Heart right ventricle (tissue), 16 donors: ENCODE data around the gene RMI2. TPM values are rescaled to one million over a fixed set of nuclear protein-coding genes. Genes with fewer than 3 reads are reported as not detected.
A peak's percentile ranks its signal among the peaks of the same experiment; 100 is the strongest.

Experiments used
- ATAC-seq, 8 donors: fragments of 200-7000 bp; cut with Tn5 transposase; one replicate each; pipeline ENCODE4 v1.9.1; 2020; ENCODE audit warnings: mild to moderate bottlenecking in 8 of 8, moderate library complexity in 8 of 8, moderate number of reproducible peaks in 1 of 8
- DNase-seq, 2 donors: peaks; one replicate each; pipeline ENCODE4 v3.0.0-alpha.2; 2020
- H3K27ac ChIP-seq, 10 donors: fragments of 200-600 bp; sonication (generic) in 2 of 10; one replicate each; pipeline versions ENCODE4 v1.5.0 to v1.8.0; 2020 to 2022; ENCODE audit warnings: mild to moderate bottlenecking in 3 of 10
- H3K27me3 ChIP-seq, 7 donors: fragments of 200-600 bp; one replicate each; pipeline ENCODE4 v1.8.0; 2021 to 2022; ENCODE audit warnings: mild to moderate bottlenecking in 2 of 7
- H3K36me3 ChIP-seq, 9 donors: fragments of 200-600 bp; sonication (generic) in 1 of 9; one replicate each; pipeline versions ENCODE4 v1.5.0 to v1.8.0; 2020 to 2022; ENCODE audit warnings: mild to moderate bottlenecking in 2 of 9
- H3K4me1 ChIP-seq, 9 donors: fragments of 200-600 bp; sonication (generic) in 1 of 9; one replicate each; pipeline versions ENCODE4 v1.5.0 to v1.8.0; 2020 to 2022; ENCODE audit warnings: mild to moderate bottlenecking in 4 of 9
- H3K4me3 ChIP-seq, 10 donors: fragments of 200-600 bp; sonication (generic) in 2 of 10; one replicate each; pipeline versions ENCODE4 v1.5.0 to v1.8.0; 2020 to 2022; ENCODE audit warnings: mild to moderate bottlenecking in 7 of 10, moderate library complexity in 2 of 10
- H3K9me3 ChIP-seq, 11 donors: fragments of 200-600 bp in 10 of 11; sonication (generic) in 2 of 11; one replicate each; pipeline versions ENCODE4 v1.5.0 to v1.8.0; 2013 to 2022; ENCODE audit warnings: mild to moderate bottlenecking in 2 of 11, control low read depth in 1 of 11, moderate library complexity in 1 of 11
- CTCF ChIP-seq, 9 donors: fragments of 200-600 bp; sonication (generic) in 2 of 9; IDR thresholded peaks; one replicate each; pipeline versions ENCODE4 v1.5.0 to v1.8.0; 2021 to 2022; ENCODE audit warnings: antibody characterized with exemption in 9 of 9, mild to moderate bottlenecking in 5 of 9, moderate library complexity in 1 of 9
- WGBS, 2 donors: extraction: QIAGEN DNeasy Blood & Tissue Kit; methylation state at CpG; one replicate each; pipeline ENCODE4 v1.1.7; 2013; ENCODE audit warnings: inconsistent platforms in 1 of 2; 5-methylcytosine and 5-hydroxymethylcytosine counted together
- intact Hi-C, 10 donors: fragments of 100-400 bp; cut with DNase I; formaldehyde crosslinking; loops; one replicate each; pipeline versions ENCODE4 v1.11.1 to v1.14.2; 2022
- polyA plus RNA-seq, 2 donors: library from polyadenylated mRNA; stranded (reverse); fragments of 200-250 nt; gene quantifications; one replicate each; pipeline ENCODE4 v1.2.3, GENCODE V29; 2013
- total RNA-seq, 10 donors: library from RNA; stranded (reverse); fragmentation: NEBNext Ultra II Directional in 3 of 10; extraction: Animal tissue kit (Norgen Biotek cat#: 25700) in 3 of 10; gene quantifications; one replicate each; pipeline versions ENCODE4 v1.2.1 to v1.2.4, GENCODE V29; 2021 to 2023
- donor health status: Arrhythmogenic right ventricular cardiomyopathy.
- donor health status: ischemic (EF 13 %, LVEDD 7.1; RV severe dilation, severe dysfunction).
- donor health status: healthy with polysubstance abuse.
- donor health status: DM: no; HTN: yes; CAD: no.
- donor health status: DM: no; HTN: no; CAD: no.
- donor health status: ischemic (EF 25% LVEDD 6.9; RV normal size, moderate dysfunction).
- donor health status: ischemic (EF 25% LVEDD 5.7; RV mildly dilated, moderate dysfunction).
- donor health status: healthy.
- donor health status: DM: yes; HTN: yes; CAD: no.
- donor health status: Ischemic cardiomyopathy.
- donor health status: ischemic (EF 35%, LVEDD 5.7; RV mildly dilated, moderate dysfunction).
- donor health status: nonischemic (EF 11% LVEDD 7.7; RV severe dilation, severe dysfunction).
- donor health status: DM: yes; HTN: yes; CAD: no.
- donor health status: PGD.
- donor health status: ischemic (EF 29% LVEDD 5.4; RV normal size, mild dysfunction).
- donor health status: nonischemic (EF 23%, LVEDD 6.1; RV moderate dilation, normal function).

The RMI2 gene
- total and polyA plus RNA-seq, 12 donors = 0.22 to 3.8 (median 1.1) TPM

GRCh38 chr16:11322823-11323222 lies 22.4 kb upstream of the RMI2 start:
- ATAC-seq (no peak), DNase-seq (no peak)
- no peak for TF ChIP-seq CTCF (IDR thresholded peaks at IDR 0.05)
- Histone ChIP-seq H3K4me3 (no peak overlapping the region), H3K4me1 (peaks cover 0 to 30% (median under 1%) of the 10 kb centered on the region in 9 donors), H3K9me3 (no peaks in the 10 kb centered on the region), H3K27me3 (no peaks in the 10 kb centered on the region), H3K36me3 (no peaks in the 10 kb centered on the region), H3K27ac (no peak overlapping the region)
- 86 to 88% methylated on average over 3 of the region's 3 CpGs for WGBS, 2 donors
- intact Hi-C loops = loop anchor here in 1 of 10 donors (5.0 kb wide), 1 partner anchor 1029 kb away; no protein-coding TSS in a partner anchor

DNA sequence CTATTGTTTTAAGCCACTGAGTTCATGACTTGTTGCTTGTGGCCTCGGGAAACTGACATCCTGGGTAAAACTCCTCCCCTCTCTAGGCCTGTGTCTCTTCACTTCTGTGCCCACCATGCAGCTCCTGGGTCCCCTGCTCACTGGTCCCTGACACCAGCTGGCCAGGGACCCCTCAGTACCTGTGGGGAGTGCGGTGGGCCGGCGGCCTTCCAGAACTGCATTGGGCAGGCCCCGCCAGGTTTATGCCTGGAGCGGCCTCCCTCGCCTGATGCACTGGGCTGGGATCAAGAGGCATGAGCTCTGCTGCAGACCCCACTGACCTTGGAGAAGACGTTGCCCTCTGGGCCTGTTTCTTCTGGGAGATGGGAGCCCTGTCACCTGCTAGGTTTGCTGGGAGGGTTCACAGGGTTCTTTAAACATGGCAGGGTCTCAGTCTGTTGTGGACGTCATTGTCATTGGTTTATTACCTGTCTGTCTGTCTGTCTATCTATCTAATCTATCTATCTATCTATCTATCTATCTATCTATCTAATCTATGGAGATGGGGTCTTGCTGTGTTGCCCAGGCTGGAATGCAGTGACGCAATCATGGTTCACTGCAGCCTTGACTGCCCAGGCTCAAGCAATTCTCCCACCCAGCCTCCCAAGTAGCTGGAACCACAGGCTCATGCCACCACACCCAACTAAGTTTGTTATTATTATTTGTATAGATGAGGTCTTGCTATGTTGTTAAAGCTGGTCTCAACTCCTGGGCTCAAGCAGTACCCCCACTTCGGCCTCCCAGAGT lies 21.5 kb upstream of the RMI2 start:
- no peaks in the 10 kb centered on the region for H3K27me3 ChIP-seq
- peaks cover 0 to 39% (median 10%) of the 10 kb centered on the region in 9 donors for H3K4me1 ChIP-seq
- H3K27ac ChIP-seq = no peak overlapping the region
- H3K4me3 ChIP-seq = no peak overlapping the region
- no peak for ATAC-seq
- no peak for TF ChIP-seq CTCF (IDR thresholded peaks at IDR 0.05)
- WGBS, 2 donors = 91 to 92% methylated on average over 11 of the region's 11 CpGs
- intact Hi-C loops = loop anchor here in 1 of 10 donors (5.0 kb wide), 1 partner anchor 1029 kb away; no protein-coding TSS in a partner anchor
- DNase-seq = no peak
- H3K36me3 ChIP-seq = no peaks in the 10 kb centered on the region
- H3K9me3 ChIP-seq = no peaks in the 10 kb centered on the region

DNA sequence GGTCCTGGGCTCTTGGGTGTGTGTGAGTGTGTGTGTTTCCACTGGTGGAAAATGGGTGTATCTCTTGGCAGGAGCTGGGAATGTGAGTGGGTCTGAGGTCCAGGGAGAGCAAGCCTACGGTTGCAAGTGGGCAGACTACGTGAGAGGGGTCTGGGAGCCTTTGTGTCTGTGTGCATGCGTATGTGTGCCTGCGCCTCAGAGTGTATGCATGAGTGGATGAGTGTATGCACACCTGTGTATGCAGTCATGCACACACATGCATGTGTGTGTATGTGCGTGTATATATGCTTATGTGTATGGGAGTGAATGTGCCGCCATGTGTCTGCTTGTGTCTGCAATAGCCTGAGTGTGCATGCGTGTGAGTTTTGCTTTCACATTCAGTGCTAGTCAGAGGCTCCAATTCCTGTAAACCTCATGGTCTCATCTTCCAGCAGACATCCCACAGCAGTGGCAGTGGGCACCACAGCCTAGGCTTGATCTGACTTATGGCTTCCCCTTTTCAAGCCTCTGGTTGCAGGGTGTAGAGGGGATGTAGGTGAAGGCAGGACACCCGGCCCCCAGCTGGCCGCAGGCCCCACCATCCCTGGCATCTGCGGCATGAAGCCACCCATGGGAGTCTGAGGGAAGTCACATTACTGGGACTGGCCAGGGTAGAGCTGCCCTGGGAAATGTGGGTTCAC lies 19.7 kb upstream of the RMI2 start:
- TF ChIP-seq CTCF (IDR thresholded peaks at IDR 0.05) = no peak
- Histone ChIP-seq H3K9me3 (no peaks in the 10 kb centered on the region), H3K36me3 (no peaks in the 10 kb centered on the region), H3K4me3 (no peak overlapping the region), H3K4me1 (peaks cover 0 to 51% (median 16%) of the 10 kb centered on the region in 9 donors), H3K27me3 (no peaks in the 10 kb centered on the region), H3K27ac (peak overlapping the region in 1 of 10 donors; percentile 78)
- DNase-seq (no peak), ATAC-seq (no peak)
- intact Hi-C loops = no loop called here
- 79 to 88% methylated on average over 10 of the region's 10 CpGs for WGBS, 2 donors

DNA sequence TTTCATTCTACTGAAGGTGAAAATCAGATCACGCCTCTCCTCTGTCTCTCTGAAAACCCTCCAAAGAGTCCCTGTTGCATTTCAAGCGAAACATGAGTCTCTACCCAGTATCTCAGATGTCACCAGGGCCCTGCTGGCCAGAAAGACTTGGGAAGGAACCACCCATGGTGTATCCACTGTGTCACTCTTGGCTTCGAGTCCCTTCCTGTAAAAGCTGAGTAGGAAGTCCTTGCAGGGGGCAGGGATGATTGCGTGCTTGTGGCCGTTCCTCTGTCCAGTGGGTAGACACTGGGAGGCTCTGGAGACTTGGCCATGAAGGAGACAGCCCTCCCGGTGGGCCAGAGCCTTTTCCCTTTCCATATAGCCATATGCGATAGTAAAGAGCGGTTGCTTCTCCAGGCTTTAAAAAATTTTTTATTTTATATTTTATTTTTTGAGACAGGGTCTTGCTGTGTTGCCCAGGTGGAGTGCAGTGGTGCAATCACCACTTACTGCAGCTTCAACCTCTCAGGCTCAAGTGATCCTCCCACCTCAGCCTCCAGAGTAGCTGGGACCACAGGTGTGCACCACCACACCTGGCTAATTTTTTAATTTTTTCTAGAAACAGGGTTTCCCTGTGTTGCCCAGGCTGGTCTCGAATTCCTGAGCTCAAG lies 19.0 kb upstream of the RMI2 start:
- Histone ChIP-seq H3K27ac (peak overlapping the region in 1 of 10 donors; percentile 78), H3K9me3 (no peaks in the 10 kb centered on the region), H3K4me3 (no peak overlapping the region), H3K27me3 (no peaks in the 10 kb centered on the region), H3K4me1 (peaks cover 0 to 51% (median 16%) of the 10 kb centered on the region in 9 donors), H3K36me3 (no peaks in the 10 kb centered on the region)
- 73 to 79% methylated on average over 9 of the region's 9 CpGs for WGBS, 2 donors
- DNase-seq (no peak), ATAC-seq (peak in 1 of 8 donors; percentile 32)
- intact Hi-C loops = no loop called here
- no peak for TF ChIP-seq CTCF (IDR thresholded peaks at IDR 0.05)
